WTC11 (cell line): ENCODE data around the gene ZNF282.

Experiments
- ATF2 ChIP-seq: sonication (generic); formaldehyde crosslinking; IDR thresholded peaks from 2 replicates; pipeline ENCODE4 v1.8.1; 2022; ENCODE audit warnings: low read depth, missing genetic modification reagents, borderline replicate concordance
- CTCF ChIP-seq: fragments of 200-600 bp; IDR thresholded peaks from 2 replicates; pipeline ENCODE4 v1.8.0; 2022; ENCODE audit warnings: antibody characterized with exemption
- MLX ChIP-seq: sonication (generic); formaldehyde crosslinking; IDR thresholded peaks from 2 replicates; pipeline ENCODE4 v1.8.1; 2023; ENCODE audit warnings: mild to moderate bottlenecking, missing genetic modification reagents, moderate library complexity
- NFYB ChIP-seq: sonication (generic); formaldehyde crosslinking; conservative IDR thresholded peaks from 2 replicates; pipeline ENCODE4 v1.8.0; 2022; ENCODE audit warnings: low read depth, missing genetic modification reagents
- SMAD3 ChIP-seq: sonication (generic); formaldehyde crosslinking; IDR thresholded peaks from 2 replicates; pipeline ENCODE4 v1.8.0; 2022; ENCODE audit warnings: missing genetic modification reagents, mild to moderate bottlenecking, borderline replicate concordance
- SMAD4 ChIP-seq: sonication (generic); formaldehyde crosslinking; IDR thresholded peaks from 2 replicates; pipeline ENCODE4 v1.8.0; 2022; ENCODE audit warnings: mild to moderate bottlenecking, missing genetic modification reagents
- SP1 ChIP-seq: sonication (generic); formaldehyde crosslinking; conservative IDR thresholded peaks from 2 replicates; pipeline ENCODE4 v1.8.1; 2022; ENCODE audit warnings: missing genetic modification reagents
- TEAD1 ChIP-seq: sonication (generic); formaldehyde crosslinking; IDR thresholded peaks from 2 replicates; pipeline ENCODE4 v1.8.0; 2022; ENCODE audit warnings: mild to moderate bottlenecking, missing genetic modification reagents
- USF2 ChIP-seq: sonication (generic); formaldehyde crosslinking; IDR thresholded peaks from 2 replicates; pipeline ENCODE4 v1.8.1; 2023; ENCODE audit warnings: mild to moderate bottlenecking, missing genetic modification reagents, moderate library complexity
- ZNF121 ChIP-seq: sonication (generic); formaldehyde crosslinking; IDR thresholded peaks from 2 replicates; pipeline ENCODE4 v1.8.0; 2023; ENCODE audit warnings: missing genetic modification reagents
- ZNF232 ChIP-seq: sonication (generic); formaldehyde crosslinking; IDR thresholded peaks from 2 replicates; pipeline ENCODE4 v1.8.0; 2022; ENCODE audit warnings: mild to moderate bottlenecking, missing genetic modification reagents
- ZNF416 ChIP-seq: fragments of 250-450 bp; sonication (Bioruptor Pico); IDR thresholded peaks from 2 replicates; pipeline ENCODE4 v1.9.0; 2021; ENCODE audit warnings: mild to moderate bottlenecking, inconsistent platforms
- TF ChIP-seq, protein P1 (sequence below): sonication (generic); formaldehyde crosslinking; conservative IDR thresholded peaks from 2 replicates; pipeline ENCODE4 v1.8.1; 2022; ENCODE audit warnings: mild to moderate bottlenecking, missing genetic modification reagents
- TF ChIP-seq, protein P2 (sequence below): sonication (generic); formaldehyde crosslinking; IDR thresholded peaks from 2 replicates; pipeline ENCODE4 v1.8.1; 2022; ENCODE audit warnings: mild to moderate bottlenecking, moderate library complexity, missing genetic modification reagents

DNA sequence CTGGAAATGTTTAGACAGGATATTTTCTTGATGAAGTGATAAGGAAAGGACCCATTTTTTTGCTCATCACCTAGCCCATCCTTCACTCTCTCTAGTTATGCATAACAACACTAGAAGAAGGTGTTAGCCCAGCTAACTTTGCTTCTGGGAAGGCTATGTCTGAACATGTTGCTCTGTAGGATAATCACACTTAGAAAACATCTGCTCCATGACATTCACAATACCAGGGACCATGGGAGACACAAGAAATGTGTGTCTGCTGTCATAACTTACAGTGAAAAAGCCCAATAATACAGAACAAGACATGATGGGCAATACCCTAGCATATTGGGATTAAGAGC, 13.9 kb upstream of the ZNF282 start:
- TF ChIP-seq CTCF (no peak), ZNF232 (CRISPR knock-in tag) (no peak), NFYB (CRISPR knock-in tag) (no peak), USF2 (CRISPR knock-in tag) (no peak), SMAD3 (CRISPR knock-in tag) (no peak), TEAD1 (CRISPR knock-in tag) (no peak), SP1 (CRISPR knock-in tag) (no peak), ATF2 (CRISPR knock-in tag) (no peak), SMAD4 (CRISPR knock-in tag) (no peak), ZNF416 (CRISPR knock-in tag) (no peak), MLX (CRISPR knock-in tag) (no peak), ZNF121 (CRISPR knock-in tag) (no peak)
- TF ChIP-seq, protein P1, sequence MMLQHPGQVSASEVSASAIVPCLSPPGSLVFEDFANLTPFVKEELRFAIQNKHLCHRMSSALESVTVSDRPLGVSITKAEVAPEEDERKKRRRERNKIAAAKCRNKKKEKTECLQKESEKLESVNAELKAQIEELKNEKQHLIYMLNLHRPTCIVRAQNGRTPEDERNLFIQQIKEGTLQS: no peak
- TF ChIP-seq, protein P2, sequence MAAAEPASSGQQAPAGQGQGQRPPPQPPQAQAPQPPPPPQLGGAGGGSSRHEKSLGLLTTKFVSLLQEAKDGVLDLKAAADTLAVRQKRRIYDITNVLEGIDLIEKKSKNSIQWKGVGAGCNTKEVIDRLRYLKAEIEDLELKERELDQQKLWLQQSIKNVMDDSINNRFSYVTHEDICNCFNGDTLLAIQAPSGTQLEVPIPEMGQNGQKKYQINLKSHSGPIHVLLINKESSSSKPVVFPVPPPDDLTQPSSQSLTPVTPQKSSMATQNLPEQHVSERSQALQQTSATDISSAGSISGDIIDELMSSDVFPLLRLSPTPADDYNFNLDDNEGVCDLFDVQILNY (CRISPR knock-in tag): no peak
